Muscle of back (tissue), 11 donors: ENCODE measurements around the gene TEX55. TPM values are rescaled to one million over a fixed set of nuclear protein-coding genes. Genes with fewer than 3 reads are reported as not detected.
A peak's percentile ranks its signal among the peaks of the same experiment; 100 is the strongest.
"Not testable (repeated sequence)": the region's sequence is repeated elsewhere in the genome, so short reads cannot be mapped to it uniquely, and the experiment has no call there.

Experiments used
- DNase-seq, 3 donors: peaks; one replicate each; pipeline versions ENCODE4 v3.0.0 to v3.0.0-alpha.2; 2013
- polyA plus RNA-seq, 10 donors: library from polyadenylated mRNA; unstranded; fragments of 120-200 nt; gene quantifications; one replicate each; pipeline ENCODE4 v1.2.1, GENCODE V29; 2013; ENCODE audit not compliant: insufficient read length in 10 of 10

TEX55 gene
- polyA plus RNA-seq, 10 donors = not detected

- DNase-seq = no peak
Observed at GRCh38 chr3:119160361-119160760, 14.4 kb downstream of the TEX55 start.

GRCh38 chr3:119160815-119161214 lies 14.8 kb downstream of the TEX55 start:
- no peak for DNase-seq

- DNase-seq = no peak
Observed at GRCh38 chr3:119161240-119161639, 15.3 kb downstream of the TEX55 start.

GRCh38 chr3:119164745-119165144 lies 18.8 kb downstream of the TEX55 start:
- DNase-seq = not testable (repeated sequence)

- DNase-seq = no peak
Observed at GRCh38 chr3:119170821-119171220, 24.9 kb downstream of the TEX55 start.

- no peak for DNase-seq
Observed at GRCh38 chr3:119173325-119173724, 27.4 kb downstream of the TEX55 start, which contains the start of gene UPK1B. TSS of gene UPK1B (plus strand) at chr3:119173598. CDS start at chr3:119186742, 13,144 bp downstream.

GRCh38 chr3:119175872-119176756 lies 30.1 kb downstream of the TEX55 start:
- DNase-seq = no peak

- DNase-seq = no peak
Observed at GRCh38 chr3:119176778-119177177, 30.8 kb downstream of the TEX55 start.

GRCh38 chr3:119177321-119177720 lies 31.4 kb downstream of the TEX55 start:
- no peak for DNase-seq

- DNase-seq = no peak
Observed at GRCh38 chr3:119181765-119182164, 35.8 kb downstream of the TEX55 start.

GRCh38 chr3:119184111-119184510 lies 38.1 kb downstream of the TEX55 start:
- no peak for DNase-seq

GRCh38 chr3:119184796-119185570 lies 39.0 kb downstream of the TEX55 start:
- DNase-seq = peak in 1 of 3 donors; percentile 61

- DNase-seq = no peak
Observed at GRCh38 chr3:119187266-119187665, 41.3 kb downstream of the TEX55 start.

- no peak for DNase-seq
Observed at GRCh38 chr3:119191800-119192199, 45.8 kb downstream of the TEX55 start.

GRCh38 chr3:119194237-119195150 lies 48.5 kb downstream of the TEX55 start:
- peak in 1 of 3 donors; percentile 20 for DNase-seq

- DNase-seq = no peak
Observed at GRCh38 chr3:119195151-119195476, 49.1 kb downstream of the TEX55 start.

GRCh38 chr3:119195911-119196310 lies 49.9 kb downstream of the TEX55 start:
- DNase-seq = peak in 1 of 3 donors; percentile 2
